H1 (cell line): ENCODE data around the gene CCDC88C. TPM values are rescaled to one million over a fixed set of nuclear protein-coding genes. Genes with fewer than 3 reads are reported as not detected.

Experiments used
- CTCF ChIA-PET: fragments of 300-600 bp; sonication (Branson Sonifier 250); formaldehyde crosslinking; loops from one replicate; lab custom pipeline; 2021; ENCODE audit not compliant: partially characterized antibody; lab: Charles Lee
- POLR2A ChIA-PET: fragments of 300-600 bp; sonication (Branson Sonifier 250); formaldehyde crosslinking; loops from one replicate; lab custom pipeline; 2021; ENCODE audit warnings: inconsistent platforms; ENCODE audit not compliant: partially characterized antibody; lab: Charles Lee
- DNase-seq, 2 experiments: peaks; one replicate each; pipeline versions ENCODE4 v3.0.0 to v3.0.0-alpha.2; 2010 to 2022; ENCODE audit warnings: low spot score in 2 of 2, low read depth in 1 of 2, mixed read lengths in 1 of 2
- FAIRE-seq: peaks from 2 replicates; lab custom pipeline; 2011; peaks lifted over from hg19 to GRCh38; lab: Jason Lieb, UNC
- H2AFZ ChIP-seq: 2 replicates; pipeline ENCODE4 v1.8.1; 2012; ENCODE audit warnings: low read length, inconsistent platforms
- H2AK5ac ChIP-seq: 2 replicates; pipeline ENCODE4 v1.6.1; 2013; ENCODE audit warnings: low read depth, low read length
- H2BK120ac ChIP-seq: replicated peaks from 2 replicates; pipeline ENCODE3; 2013; ENCODE audit warnings: low read depth, low read length, inconsistent platforms
- H2BK12ac ChIP-seq: 2 replicates; pipeline ENCODE4 v1.6.1; 2013; ENCODE audit warnings: low read depth, low read length
- H2BK15ac ChIP-seq: 2 replicates; pipeline ENCODE4 v1.6.1; 2013; ENCODE audit warnings: low read length
- H2BK20ac ChIP-seq: 2 replicates; pipeline ENCODE4 v1.6.1; 2013; ENCODE audit warnings: low read length
- H2BK5ac ChIP-seq: 2 replicates; pipeline ENCODE4 v1.6.1; 2013; ENCODE audit warnings: low read depth, low read length
- H3K14ac ChIP-seq: 2 replicates; pipeline ENCODE4 v1.6.1; 2013; ENCODE audit warnings: inconsistent platforms; ENCODE audit not compliant: insufficient read length
- H3K18ac ChIP-seq: 2 replicates; pipeline ENCODE4 v1.6.1; 2013; ENCODE audit warnings: low read length; ENCODE audit errors: extremely low read depth
- H3K23ac ChIP-seq: 2 replicates; pipeline ENCODE4 v1.6.1; 2013; ENCODE audit warnings: inconsistent platforms; ENCODE audit not compliant: insufficient read length
- H3K23me2 ChIP-seq: 2 replicates; pipeline ENCODE4 v1.6.1; 2013; ENCODE audit warnings: low read depth, low read length
- H3K27ac ChIP-seq: 2 replicates; pipeline ENCODE4 v1.6.1; 2011; ENCODE audit warnings: low read depth, low read length, inconsistent platforms
- H3K27me3 ChIP-seq, 4 experiments: replicated peaks in 1 of 4; 1 replicate in 1 of 4; 2 replicates in 3 of 4; pipeline versions ENCODE4 v1.6.1 to v1.8.1; 2011 to 2013; ENCODE audit warnings: low read length in 3 of 4, mild to moderate bottlenecking in 3 of 4, inconsistent platforms in 2 of 4, mixed read lengths in 2 of 4, moderate library complexity in 1 of 4; ENCODE audit not compliant: control insufficient read depth in 3 of 4, insufficient read depth in 3 of 4; ENCODE audit errors: extremely low read depth in 1 of 4
- H3K36me3 ChIP-seq, 4 experiments: 2 replicates each; pipeline versions ENCODE4 v1.6.1 to v1.8.1; 2011 to 2013; ENCODE audit warnings: mild to moderate bottlenecking in 4 of 4, low read length in 3 of 4, moderate library complexity in 2 of 4, control low read depth in 1 of 4, inconsistent platforms in 1 of 4; ENCODE audit not compliant: insufficient read depth in 4 of 4, control insufficient read depth in 2 of 4
- H3K4ac ChIP-seq: replicated peaks from 2 replicates; pipeline ENCODE3; 2013; ENCODE audit warnings: low read length, low read depth, mixed read lengths, inconsistent platforms; ENCODE audit not compliant: insufficient read length
- H3K4me1 ChIP-seq, 4 experiments: replicated peaks in 1 of 4; 1 replicate in 1 of 4; 2 replicates in 3 of 4; pipeline versions ENCODE4 v1.6.1 to v1.8.1; 2011 to 2013; ENCODE audit warnings: low read length in 3 of 4, inconsistent platforms in 2 of 4, mixed read lengths in 1 of 4; ENCODE audit not compliant: insufficient read depth in 4 of 4, control insufficient read depth in 3 of 4
- H3K4me2 ChIP-seq, 2 experiments: 2 replicates each; pipeline versions ENCODE4 v1.6.1 to v1.8.1; 2011 to 2013; ENCODE audit warnings: low read depth in 2 of 2, low read length in 2 of 2, control low read depth in 1 of 2, inconsistent platforms in 1 of 2, mild to moderate bottlenecking in 1 of 2; ENCODE audit not compliant: insufficient read depth in 1 of 2
- H3K4me3 ChIP-seq, 4 experiments: fragments of 200-600, 300-600 bp in 1 of 4; sonication (generic), shearing (Covaris generic), sonication (Bioruptor Twin) in 1 of 4; 2 replicates each; pipeline versions ENCODE4 v1.5.1 to v1.8.1; 2011 to 2016; ENCODE audit warnings: low read length in 4 of 4, low read depth in 3 of 4, control low read depth in 2 of 4, inconsistent platforms in 2 of 4, mild to moderate bottlenecking in 2 of 4, mixed read lengths in 1 of 4, moderate library complexity in 1 of 4; ENCODE audit not compliant: insufficient read depth in 2 of 4; ENCODE audit errors: extremely low read depth in 1 of 4
- H3K56ac ChIP-seq: replicated peaks from 2 replicates; pipeline ENCODE3; 2013; ENCODE audit warnings: low read depth, mild to moderate bottlenecking, mixed read lengths, low read length, inconsistent platforms; ENCODE audit not compliant: insufficient read length
- H3K79me1 ChIP-seq: 2 replicates; pipeline ENCODE4 v1.6.1; 2013; ENCODE audit warnings: low read depth, low read length, control low read depth
- H3K79me2 ChIP-seq, 2 experiments: 2 replicates each; pipeline versions ENCODE4 v1.6.1 to v1.8.1; 2012 to 2013; ENCODE audit warnings: low read length in 2 of 2, mild to moderate bottlenecking in 2 of 2, inconsistent platforms in 1 of 2; ENCODE audit not compliant: insufficient read depth in 2 of 2, control insufficient read depth in 1 of 2
- H3K9ac ChIP-seq, 4 experiments: replicated peaks in 1 of 4; 1 replicate in 1 of 4; 2 replicates in 3 of 4; pipeline versions ENCODE4 v1.6.1 to v1.8.1; 2011 to 2013; ENCODE audit warnings: low read depth in 3 of 4, low read length in 3 of 4, control low read depth in 2 of 4, mild to moderate bottlenecking in 2 of 4, moderate library complexity in 2 of 4, inconsistent platforms in 1 of 4; ENCODE audit errors: extremely low read depth in 1 of 4
- H3K9me3 ChIP-seq, 2 experiments: 2 replicates each; pipeline versions ENCODE4 v1.6.1 to v1.8.1; 2012 to 2013; ENCODE audit warnings: mild to moderate bottlenecking in 2 of 2, moderate library complexity in 2 of 2, control low read depth in 1 of 2, inconsistent platforms in 1 of 2, low read depth in 1 of 2, low read length in 1 of 2, mixed read lengths in 1 of 2; ENCODE audit not compliant: insufficient read depth in 2 of 2
- H4K20me1 ChIP-seq, 2 experiments: replicated peaks in 1 of 2; 2 replicates each; pipeline versions ENCODE3 to v1.8.1; 2011 to 2013; ENCODE audit warnings: inconsistent platforms in 2 of 2, low read length in 2 of 2, mild to moderate bottlenecking in 1 of 2; ENCODE audit not compliant: insufficient read depth in 2 of 2, control insufficient read depth in 1 of 2
- H4K5ac ChIP-seq: 2 replicates; pipeline ENCODE4 v1.6.1; 2013; ENCODE audit warnings: low read length, low read depth, mixed read lengths, inconsistent platforms; ENCODE audit not compliant: insufficient read length
- H4K8ac ChIP-seq: 2 replicates; pipeline ENCODE4 v1.8.0; 2013; ENCODE audit warnings: mild to moderate bottlenecking, moderate library complexity, low read length, inconsistent platforms; ENCODE audit not compliant: insufficient read depth; ENCODE audit errors: extremely low read depth
- H4K91ac ChIP-seq: replicated peaks from 2 replicates; pipeline ENCODE3; 2013; ENCODE audit warnings: low read length, mixed read lengths, inconsistent platforms; ENCODE audit not compliant: insufficient read length
- ASH2L ChIP-seq: fragments of 200-600, 300-600 bp; sonication (generic); IDR thresholded peaks from one replicate; pipeline ENCODE4 v1.7.1; 2017; ENCODE audit warnings: low read length
- ATF3 ChIP-seq: IDR thresholded peaks from 2 replicates; pipeline ENCODE4 v1.6.1; 2011; ENCODE audit warnings: low read depth, mild to moderate bottlenecking, low read length; ENCODE audit not compliant: insufficient read depth
- CHD1 ChIP-seq: IDR thresholded peaks from 2 replicates; pipeline ENCODE4 v1.6.1; 2012; ENCODE audit warnings: low read depth, low read length, improper control_type of control experiment
- CHD2 ChIP-seq: IDR thresholded peaks from 2 replicates; pipeline ENCODE4 v1.6.1; 2012; ENCODE audit warnings: low read length, improper control_type of control experiment
- EGR1 ChIP-seq: IDR thresholded peaks from 2 replicates; pipeline ENCODE4 v1.6.1; 2011; ENCODE audit warnings: low read depth, low read length, borderline replicate concordance
- GTF2F1 ChIP-seq: IDR thresholded peaks from 2 replicates; pipeline ENCODE4 v1.6.1; 2012; ENCODE audit warnings: low read depth, low read length, improper control_type of control experiment, borderline replicate concordance
- JUND ChIP-seq: IDR thresholded peaks from 2 replicates; pipeline ENCODE4 v1.6.1; 2011; ENCODE audit warnings: mild to moderate bottlenecking, improper control_type of control experiment, low read length
- POLR2A ChIP-seq, 2 experiments: IDR thresholded peaks; 1 replicate in 1 of 2; 2 replicates in 1 of 2; pipeline ENCODE4 v1.6.1; 2011; ENCODE audit warnings: low read depth in 2 of 2, low read length in 2 of 2, mild to moderate bottlenecking in 2 of 2; ENCODE audit errors: control extremely low read depth in 1 of 2
- RXRA ChIP-seq: IDR thresholded peaks from 2 replicates; pipeline ENCODE4 v1.6.1; 2011; ENCODE audit warnings: low read depth, mild to moderate bottlenecking, low read length, moderate library complexity; ENCODE audit not compliant: insufficient read depth
- SAP30 ChIP-seq: fragments of 300-600 bp; sonication (generic); IDR thresholded peaks from 2 replicates; pipeline ENCODE4 v1.7.1; 2012; ENCODE audit warnings: low read length, moderate library complexity, mild to moderate bottlenecking, inconsistent platforms; ENCODE audit not compliant: insufficient read depth, insufficient replicate concordance
- SIRT6 ChIP-seq: IDR thresholded peaks from one replicate; pipeline ENCODE4 v1.7.1; 2012; ENCODE audit warnings: low read length, inconsistent platforms
- SIX5 ChIP-seq: IDR thresholded peaks from 2 replicates; pipeline ENCODE4 v1.6.1; 2011; ENCODE audit warnings: mild to moderate bottlenecking, low read depth, low read length
- SP2 ChIP-seq: IDR thresholded peaks from 2 replicates; pipeline ENCODE4 v1.6.1; 2012; ENCODE audit warnings: mild to moderate bottlenecking, low read length, inconsistent platforms
- SP4 ChIP-seq: IDR thresholded peaks from 2 replicates; pipeline ENCODE4 v1.6.1; 2012; ENCODE audit warnings: low read length, inconsistent platforms
- TBP ChIP-seq: IDR thresholded peaks from 2 replicates; pipeline ENCODE4 v1.6.1; 2011; ENCODE audit warnings: low read depth, low read length, improper control_type of control experiment
- WGBS, 2 experiments: shearing (Covaris generic) in 1 of 2; methylation state at CpG; one replicate each; pipeline versions ENCODE4 v1.1.6 to v1.1.7; 2013 to 2015; ENCODE audit warnings: low lambda C conversion rate in 2 of 2, mixed read lengths in 2 of 2, inconsistent platforms in 1 of 2, low coverage in 1 of 2, missing lambda C conversion rate in 1 of 2; ENCODE audit not compliant: insufficient replicate concordance in 2 of 2, insufficient coverage in 1 of 2, insufficient read length in 1 of 2; ENCODE audit errors: extremely low coverage in 1 of 2, missing lambda C conversion rate in 1 of 2; 5-methylcytosine and 5-hydroxymethylcytosine counted together
- polyA plus RNA-seq, 7 experiments: library from polyadenylated mRNA; depleted of rRNA in 3 of 7; stranded (reverse) in 5 of 7; unstranded in 2 of 7; fragments of >200 nt in 5 of 7; fragments of 200-250 nt in 2 of 7; gene quantifications; 1 replicate in 5 of 7; 2 replicates in 1 of 7; 4 replicates in 1 of 7; pipeline versions ENCODE4 v1.2.1 to v1.2.3, GENCODE V29; 2011 to 2013; ENCODE audit warnings: missing spikeins in 2 of 7, mixed read lengths in 2 of 7
- total RNA-seq: library from RNA; stranded (reverse); fragmentation: NEBNext Ultra II Directional; extraction: Animal tissue kit (Norgen Biotek cat#: 25700); gene quantifications from 2 replicates; pipeline ENCODE4 v1.2.1, GENCODE V29; 2021

CCDC88C gene
- total and polyA plus RNA-seq, 2 of the 8 experiments (the other 6 are each of a cell fraction or from before 2014, with no cell fraction given), result 10.3 to 57.7 TPM

DNA sequence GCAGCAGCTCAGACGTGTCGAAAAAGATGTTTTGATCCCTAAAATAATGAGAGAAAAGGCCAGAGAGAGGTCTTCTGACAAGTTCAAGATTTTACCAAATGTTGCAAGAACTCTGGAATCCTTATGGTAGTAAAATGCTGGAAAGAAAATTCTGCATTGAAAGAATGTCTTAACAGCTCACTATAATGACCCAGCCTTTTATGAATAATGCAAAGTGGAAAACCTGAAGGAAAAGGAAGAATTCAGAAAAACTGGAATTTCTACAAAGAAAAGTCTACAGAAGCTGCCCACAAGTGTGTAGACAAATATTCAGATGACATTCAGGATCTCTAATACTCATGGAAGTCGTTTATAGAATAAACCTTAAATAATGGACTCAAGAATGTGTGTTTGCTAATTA, 1.8 kb upstream of the CCDC88C start:
- Histone ChIP-seq H3K36me3 (no peaks in the 10 kb centered on the region), H2AK5ac (no peak overlapping the region), H3K4me3 (no peak overlapping the region), H2BK120ac (no peak overlapping the region), H3K23ac (no peak overlapping the region), H4K91ac (no peak overlapping the region), H3K9ac (no peak overlapping the region), H3K14ac (no peak overlapping the region), H4K5ac (no peak overlapping the region), H2BK15ac (no peak overlapping the region), H2BK12ac (no peak overlapping the region), H3K4me2 (no peak overlapping the region), H3K4ac (no peak overlapping the region), H3K79me1 (peaks cover 3% of the 10 kb centered on the region; the same call in 1 of the 2 replicates), H3K23me2 (peaks cover 17% of the 10 kb centered on the region), H4K20me1 (peaks cover 0 to 4% of the 10 kb centered on the region in 2 experiments), H3K27me3 (peaks cover 0 to 6% (median 3%) of the 10 kb centered on the region in 4 experiments; a peak in 2 of 7 replicates), H3K79me2 (peaks cover 0 to 18% of the 10 kb centered on the region in 2 experiments; a peak in 3 of 4 replicates), H2BK5ac (no peak overlapping the region), H2AFZ (no peak overlapping the region), H3K18ac (no peak overlapping the region), H3K9me3 (no peaks in the 10 kb centered on the region), H4K8ac (no peak overlapping the region), H3K56ac (no peak overlapping the region), H3K4me1 (peaks cover 6 to 18% (median 7%) of the 10 kb centered on the region in 4 experiments; a peak in 6 of 7 replicates), H3K27ac (no peak overlapping the region), H2BK20ac (no peak overlapping the region)
- POLR2A ChIA-PET, result interaction anchor here (1.0 to 7.0 kb wide), 2 partner anchors 25 to 117 kb away, joined by 3 to 66 read pairs; no protein-coding TSS in a partner anchor
- no peak for DNase-seq
- 85% methylated on average over 3 of the region's 3 CpGs; no CpG with 5 or more reads in 1 of the 2 experiments for WGBS, 2 experiments
- CTCF ChIA-PET, result interaction anchor here (0.8 to 10.0 kb wide), 14 partner anchors 8 to 101 kb away, joined by 3 to 135 read pairs (median 6); no protein-coding TSS in a partner anchor
- TF ChIP-seq EGR1 (no peak), ATF3 (no peak), RXRA (no peak), SAP30 (no peak), ASH2L (no peak), SIRT6 (no peak), TBP (no peak), POLR2A (IDR thresholded peaks at IDR 0.05; ENCODE audit: control extremely low read depth in 1 of 2, low read depth in 2 of 2, low read length in 2 of 2) (no peak), SIX5 (no peak), JUND (no peak), CHD1 (no peak), GTF2F1 (no peak), SP4 (no peak), CHD2 (no peak), SP2 (no peak)
- FAIRE-seq, result no peak
